WERI-Rb-1 (cell line): ENCODE data around the gene HECTD4.
"Not testable (repeated sequence)": the region's sequence is repeated elsewhere in the genome, so short reads cannot be mapped to it uniquely, and the experiment has no call there.

Experiments used
- DNase-seq: peaks from one replicate; pipeline ENCODE4 v3.0.0-alpha.2; 2020
- H3K27ac ChIP-seq: fragments of 250-450 bp; sonication (Bioruptor Pico); 2 replicates; pipeline ENCODE4 v1.5.1; 2020; ENCODE audit warnings: mild to moderate bottlenecking, moderate library complexity
- H3K27me3 ChIP-seq: fragments of 250-450 bp; sonication (Bioruptor Pico); 2 replicates; pipeline ENCODE4 v1.5.1; 2021; ENCODE audit warnings: mild to moderate bottlenecking, low read depth, moderate library complexity; ENCODE audit not compliant: insufficient read depth, severe bottlenecking
- H3K36me3 ChIP-seq: fragments of 250-450 bp; sonication (Bioruptor Pico); 2 replicates; pipeline ENCODE4 v1.5.1; 2020; ENCODE audit warnings: mild to moderate bottlenecking, moderate library complexity
- H3K4me3 ChIP-seq: 2 replicates; pipeline ENCODE4 v1.5.1; 2011; ENCODE audit warnings: low read depth, mild to moderate bottlenecking, control low read depth, low read length
- H3K9me3 ChIP-seq: fragments of 250-450 bp; sonication (Bioruptor Pico); 2 replicates; pipeline ENCODE4 v1.5.1; 2021; ENCODE audit warnings: mild to moderate bottlenecking, moderate library complexity; ENCODE audit not compliant: severe bottlenecking
- TF ChIP-seq, protein P1 (sequence below): IDR thresholded peaks from 2 replicates; pipeline ENCODE4 v1.5.1; 2011; ENCODE audit warnings: low read depth, mild to moderate bottlenecking, control low read depth, inconsistent platforms, low read length

The HECTD4 gene

DNA sequence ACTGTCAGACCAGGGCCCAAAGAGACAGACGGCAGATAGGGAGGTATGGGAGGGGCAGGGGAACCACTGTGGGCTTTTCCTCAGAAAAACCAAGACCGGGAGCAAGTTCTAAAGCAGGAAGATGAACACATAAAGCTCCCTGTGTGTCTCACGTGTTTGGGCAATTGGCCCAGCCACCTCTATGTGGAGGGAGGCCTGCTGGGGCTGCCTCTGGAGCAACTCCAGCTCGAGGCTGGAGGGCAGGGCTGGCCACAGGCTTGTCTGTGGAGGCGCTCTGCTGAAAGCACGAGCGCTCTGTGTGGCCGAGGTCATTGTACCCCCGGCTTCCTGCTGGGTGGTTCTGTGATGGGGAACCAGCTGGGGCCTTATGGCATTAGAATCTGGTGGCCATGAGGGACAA lies 220.5 kb downstream of the HECTD4 start:
- H3K9me3 ChIP-seq, result peaks cover 7% of the 10 kb centered on the region
- no peak overlapping the region for H3K27ac ChIP-seq
- TF ChIP-seq, protein P1, sequence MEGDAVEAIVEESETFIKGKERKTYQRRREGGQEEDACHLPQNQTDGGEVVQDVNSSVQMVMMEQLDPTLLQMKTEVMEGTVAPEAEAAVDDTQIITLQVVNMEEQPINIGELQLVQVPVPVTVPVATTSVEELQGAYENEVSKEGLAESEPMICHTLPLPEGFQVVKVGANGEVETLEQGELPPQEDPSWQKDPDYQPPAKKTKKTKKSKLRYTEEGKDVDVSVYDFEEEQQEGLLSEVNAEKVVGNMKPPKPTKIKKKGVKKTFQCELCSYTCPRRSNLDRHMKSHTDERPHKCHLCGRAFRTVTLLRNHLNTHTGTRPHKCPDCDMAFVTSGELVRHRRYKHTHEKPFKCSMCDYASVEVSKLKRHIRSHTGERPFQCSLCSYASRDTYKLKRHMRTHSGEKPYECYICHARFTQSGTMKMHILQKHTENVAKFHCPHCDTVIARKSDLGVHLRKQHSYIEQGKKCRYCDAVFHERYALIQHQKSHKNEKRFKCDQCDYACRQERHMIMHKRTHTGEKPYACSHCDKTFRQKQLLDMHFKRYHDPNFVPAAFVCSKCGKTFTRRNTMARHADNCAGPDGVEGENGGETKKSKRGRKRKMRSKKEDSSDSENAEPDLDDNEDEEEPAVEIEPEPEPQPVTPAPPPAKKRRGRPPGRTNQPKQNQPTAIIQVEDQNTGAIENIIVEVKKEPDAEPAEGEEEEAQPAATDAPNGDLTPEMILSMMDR, result no peak
- H3K36me3 ChIP-seq, result peaks cover 46% of the 10 kb centered on the region
- H3K27me3 ChIP-seq, result no peaks in the 10 kb centered on the region
- no peak overlapping the region for H3K4me3 ChIP-seq
- DNase-seq, result no peak

DNA sequence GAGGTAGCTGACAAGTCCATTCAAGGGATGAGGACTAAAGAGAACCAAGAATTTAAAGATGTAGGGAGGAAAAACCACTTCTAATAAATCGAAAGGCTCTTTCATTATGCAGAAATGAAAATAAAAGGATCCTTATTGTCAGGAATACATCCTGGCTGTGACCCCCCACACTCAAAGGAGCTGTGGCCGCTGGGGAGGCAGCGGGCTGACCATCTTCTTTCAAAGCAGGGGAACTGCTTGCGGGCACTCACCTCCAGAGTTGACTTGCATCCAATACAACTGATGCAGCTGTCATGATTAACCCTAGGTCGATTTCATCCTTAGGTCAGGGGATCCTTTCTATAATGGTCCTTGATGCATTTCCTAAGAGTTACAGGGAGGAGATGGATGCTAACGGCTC lies 221.6 kb downstream of the HECTD4 start:
- H3K27ac ChIP-seq, result no peak overlapping the region
- no peaks in the 10 kb centered on the region for H3K27me3 ChIP-seq
- no peak for DNase-seq
- peaks cover 8% of the 10 kb centered on the region for H3K9me3 ChIP-seq
- no peak overlapping the region for H3K4me3 ChIP-seq
- TF ChIP-seq, protein P1, result no peak
- H3K36me3 ChIP-seq, result peaks cover 46% of the 10 kb centered on the region

DNA sequence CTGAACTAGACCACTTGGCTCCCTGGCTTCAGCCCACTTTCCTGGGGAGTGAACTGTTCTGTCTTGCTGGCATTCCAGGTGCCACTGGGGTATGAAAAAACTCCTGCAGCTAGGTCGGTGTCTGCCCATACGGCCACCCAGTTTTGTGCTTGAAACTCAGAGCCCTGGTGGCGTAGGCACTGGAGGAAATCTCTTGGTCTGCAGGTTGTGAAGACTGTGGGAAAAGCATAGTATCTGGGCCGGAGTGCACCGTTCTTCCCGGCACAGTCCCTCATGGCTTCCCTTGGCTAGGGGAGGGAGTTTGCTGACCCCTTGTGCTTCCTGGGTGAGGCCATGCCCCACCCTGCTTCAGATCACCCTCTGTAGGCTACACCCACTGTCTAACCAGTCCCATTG lies 223.1 kb downstream of the HECTD4 start:
- H3K36me3 ChIP-seq, result peaks cover 48% of the 10 kb centered on the region
- peaks cover 11% of the 10 kb centered on the region for H3K9me3 ChIP-seq
- DNase-seq, result no peak
- no peaks in the 10 kb centered on the region for H3K27me3 ChIP-seq
- H3K27ac ChIP-seq, result no peak overlapping the region
- TF ChIP-seq, protein P1, result no peak
- H3K4me3 ChIP-seq, result no peak overlapping the region

DNA sequence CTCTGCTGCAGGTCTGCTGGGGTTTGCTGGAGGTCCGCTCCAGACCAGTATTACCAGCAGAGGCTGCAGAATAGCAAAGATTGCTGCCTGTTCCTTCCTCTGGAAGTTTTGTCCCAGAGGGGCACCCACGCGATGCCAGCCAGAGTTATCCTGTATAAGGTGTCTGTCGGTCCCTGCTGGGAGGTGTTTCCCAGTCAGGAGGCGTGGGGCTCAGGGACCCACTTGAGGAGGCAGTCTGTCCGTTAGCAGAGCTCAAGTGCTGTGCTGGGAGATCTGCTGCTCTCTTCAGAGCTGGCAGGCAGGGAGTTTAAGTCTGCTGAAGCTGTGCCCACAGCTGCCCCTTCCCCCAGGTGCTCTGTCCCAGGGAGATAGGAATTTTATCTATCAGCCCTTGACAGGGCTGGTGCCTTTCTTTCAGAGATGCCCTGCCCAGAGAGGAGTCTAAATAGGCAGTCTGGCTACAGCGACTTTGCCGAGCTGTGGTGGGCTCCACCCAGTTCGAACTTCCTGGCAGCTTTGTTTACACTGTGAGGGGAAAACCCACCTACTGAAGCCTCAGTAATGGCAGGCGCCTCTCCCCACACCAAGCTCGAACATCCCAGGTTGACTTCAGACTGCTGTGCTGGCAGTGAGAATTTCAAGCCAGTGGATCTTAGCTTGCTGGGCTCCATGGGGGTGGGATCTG lies 223.6 kb downstream of the HECTD4 start:
- Histone ChIP-seq H3K36me3 (peaks cover 51% of the 10 kb centered on the region), H3K9me3 (peaks cover 11% of the 10 kb centered on the region)
- not testable (repeated sequence) for H3K27ac ChIP-seq, DNase-seq, H3K4me3 ChIP-seq, H3K27me3 ChIP-seq

DNA sequence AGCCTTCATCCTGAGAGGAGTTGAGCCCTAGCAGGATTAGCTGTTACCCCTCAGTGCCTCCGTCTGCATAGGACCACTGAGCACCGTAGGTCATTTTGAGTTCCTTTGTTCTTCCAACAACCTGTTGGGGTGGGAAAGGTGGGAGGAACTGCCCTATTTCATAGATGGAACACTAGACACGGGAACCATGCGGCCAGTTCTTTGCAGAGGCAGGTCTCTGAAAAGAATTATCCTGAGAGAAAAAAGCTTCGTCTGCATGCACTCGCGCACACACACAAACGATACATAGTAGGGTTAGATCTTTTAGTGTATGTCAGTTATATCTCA lies 228.4 kb downstream of the HECTD4 start:
- Histone ChIP-seq H3K36me3 (peaks cover 51% of the 10 kb centered on the region), H3K27ac (no peak overlapping the region), H3K27me3 (no peaks in the 10 kb centered on the region), H3K9me3 (peaks cover 4% of the 10 kb centered on the region), H3K4me3 (no peak overlapping the region)
- TF ChIP-seq, protein P1, result no peak
- DNase-seq, result no peak

DNA sequence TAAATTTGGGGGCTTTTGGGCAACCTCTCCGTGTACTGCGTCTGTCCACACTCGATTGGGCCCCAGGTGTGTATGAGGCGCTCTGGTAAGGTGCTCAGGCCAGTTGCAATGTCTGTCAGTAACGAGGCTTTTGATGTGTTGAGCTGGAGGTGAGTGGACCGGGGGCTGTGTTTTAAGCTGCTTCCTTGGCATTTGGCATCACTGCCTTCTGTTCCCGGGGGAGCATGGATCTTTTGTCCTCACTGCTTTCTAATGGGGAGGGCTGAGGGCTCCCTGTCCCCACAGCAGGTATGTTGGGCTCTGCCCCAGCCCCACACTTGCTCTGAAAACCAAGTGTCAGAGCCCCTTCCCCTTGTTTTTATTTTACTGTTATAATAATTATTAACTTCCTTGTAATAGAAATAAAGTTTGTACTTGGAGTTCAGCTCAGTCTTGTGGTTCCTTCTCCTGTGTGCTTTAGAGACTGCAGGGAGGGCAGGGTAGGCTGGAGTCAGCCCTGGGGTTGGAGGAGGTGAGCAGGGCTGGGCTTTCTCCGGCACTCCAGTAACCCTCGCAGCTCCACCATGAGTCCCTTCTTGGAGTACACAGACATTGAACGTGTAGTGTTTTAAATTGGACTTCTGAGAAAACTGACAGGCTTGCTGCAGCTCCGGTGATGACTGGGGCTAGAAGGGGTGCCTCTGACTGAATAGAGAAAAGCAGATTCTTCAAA lies 228.9 kb downstream of the HECTD4 start:
- Histone ChIP-seq H3K36me3 (peaks cover 52% of the 10 kb centered on the region), H3K27me3 (no peaks in the 10 kb centered on the region), H3K4me3 (no peak overlapping the region), H3K27ac (no peak overlapping the region), H3K9me3 (peaks cover 4% of the 10 kb centered on the region)
- DNase-seq, result no peak
- TF ChIP-seq, protein P1, result no peak
